Measurements from ENCODE around the gene RTN4R.
"Not testable (repeated sequence)": the region's sequence is repeated elsewhere in the genome, so short reads cannot be mapped to it uniquely, and the experiment has no call there.

GRCh38 chr22:20310773-20311172 lies 42.7 kb upstream of the RTN4R start:
- not testable (repeated sequence) for TF ChIP-seq EZH2 (IDR thresholded peaks at IDR 0.05; ENCODE audit: low read length, missing control alignments); CTCF (conservative IDR thresholded peaks at IDR 0.05 in 1 of 2, IDR thresholded peaks at IDR 0.05 in 1 of 2; ENCODE audit: low read depth in 1 of 2, low read length in 2 of 2)

Measured in fibroblast of lung (primary cell).